Hippocampal formation (tissue), 2 donors: ENCODE data around the gene BCL2L11.

ENCODE experiments used
- DNase-seq, 2 donors: peaks; one replicate each; lab custom pipeline; 2025; lab: John Stamatoyannopoulos, UW

Gene BCL2L11

GRCh38 chr2:111168528-111169239 lies 48.0 kb downstream of the BCL2L11 start:
- no peak for DNase-seq

GRCh38 chr2:111169268-111169667 lies 48.6 kb downstream of the BCL2L11 start:
- no peak for DNase-seq

- no peak for DNase-seq
Measured at GRCh38 chr2:111169924-111170323, 49.2 kb downstream of the BCL2L11 start.

- DNase-seq: no peak
Measured at GRCh38 chr2:111171337-111171930, 50.7 kb downstream of the BCL2L11 start.

GRCh38 chr2:111172666-111173065 lies 52.0 kb downstream of the BCL2L11 start:
- no peak for DNase-seq

GRCh38 chr2:111173338-111173737 lies 52.6 kb downstream of the BCL2L11 start:
- DNase-seq: no peak

- DNase-seq: no peak
Measured at GRCh38 chr2:111173856-111174255, 53.1 kb downstream of the BCL2L11 start.

GRCh38 chr2:111175615-111176014 lies 54.9 kb downstream of the BCL2L11 start:
- no peak for DNase-seq

GRCh38 chr2:111176388-111176787 lies 55.7 kb downstream of the BCL2L11 start:
- DNase-seq: no peak

- DNase-seq: no peak
Measured at GRCh38 chr2:111176867-111177266, 56.2 kb downstream of the BCL2L11 start.

- no peak for DNase-seq
Measured at GRCh38 chr2:111178296-111178695, 57.6 kb downstream of the BCL2L11 start.

GRCh38 chr2:111178730-111179405 lies 58.2 kb downstream of the BCL2L11 start:
- no peak for DNase-seq

GRCh38 chr2:111182121-111182520 lies 61.4 kb downstream of the BCL2L11 start:
- no peak for DNase-seq

GRCh38 chr2:111182740-111183139 lies 62.0 kb downstream of the BCL2L11 start:
- no peak for DNase-seq

GRCh38 chr2:111184725-111185310 lies 64.1 kb downstream of the BCL2L11 start:
- no peak for DNase-seq

- no peak for DNase-seq
Measured at GRCh38 chr2:111185361-111186022, 64.8 kb downstream of the BCL2L11 start.

- no peak for DNase-seq
Measured at GRCh38 chr2:111186121-111186715, 65.5 kb downstream of the BCL2L11 start.

GRCh38 chr2:111186933-111187332 lies 66.2 kb downstream of the BCL2L11 start:
- DNase-seq: no peak

- no peak for DNase-seq
Measured at GRCh38 chr2:111188681-111189080, 68.0 kb downstream of the BCL2L11 start.

- no peak for DNase-seq
Measured at GRCh38 chr2:111189106-111189505, 68.4 kb downstream of the BCL2L11 start.

GRCh38 chr2:111190816-111191540 lies 70.3 kb downstream of the BCL2L11 start:
- DNase-seq: no peak
